ENCODE measurements around the gene THAP12.

DNA sequence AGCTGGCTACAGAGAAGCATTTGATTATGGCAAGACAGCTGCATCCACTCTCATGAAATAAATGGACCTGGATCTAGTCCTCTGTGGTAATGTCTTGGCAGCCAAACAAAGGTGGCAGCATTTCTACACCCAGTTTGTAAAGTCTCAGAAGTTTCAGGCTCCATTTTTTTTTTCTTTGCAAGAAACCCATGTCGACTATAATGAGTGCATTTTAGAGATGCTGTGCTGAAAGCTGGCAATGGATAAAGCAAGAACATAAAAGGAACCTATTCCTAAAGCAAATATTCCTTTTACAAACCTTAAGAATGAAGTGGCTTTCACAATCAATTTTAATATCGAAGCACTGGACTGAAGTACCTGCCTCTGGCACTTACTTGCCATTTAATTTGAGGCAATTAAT is 33.5 kb downstream of the THAP12 start:
- TF ChIP-seq CTCF (IDR thresholded peaks at IDR 0.05; ENCODE audit: low read depth, low read length, missing input control) (no peak), MAX (IDR thresholded peaks at IDR 0.05) (no peak), FOXA1 (IDR thresholded peaks at IDR 0.05) (no peak), YY1 (IDR thresholded peaks at IDR 0.05) (no peak), RAD21 (IDR thresholded peaks at IDR 0.05) (no peak), JUND (IDR thresholded peaks at IDR 0.05) (no peak), TAF1 (conservative IDR thresholded peaks at IDR 0.05) (no peak), ZBTB33 (IDR thresholded peaks at IDR 0.05) (no peak), HNF4G (IDR thresholded peaks at IDR 0.05) (no peak)
- TF ChIP-seq, protein P1, sequence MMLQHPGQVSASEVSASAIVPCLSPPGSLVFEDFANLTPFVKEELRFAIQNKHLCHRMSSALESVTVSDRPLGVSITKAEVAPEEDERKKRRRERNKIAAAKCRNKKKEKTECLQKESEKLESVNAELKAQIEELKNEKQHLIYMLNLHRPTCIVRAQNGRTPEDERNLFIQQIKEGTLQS (IDR thresholded peaks at IDR 0.05): no peak
- TF ChIP-seq, protein P2, sequence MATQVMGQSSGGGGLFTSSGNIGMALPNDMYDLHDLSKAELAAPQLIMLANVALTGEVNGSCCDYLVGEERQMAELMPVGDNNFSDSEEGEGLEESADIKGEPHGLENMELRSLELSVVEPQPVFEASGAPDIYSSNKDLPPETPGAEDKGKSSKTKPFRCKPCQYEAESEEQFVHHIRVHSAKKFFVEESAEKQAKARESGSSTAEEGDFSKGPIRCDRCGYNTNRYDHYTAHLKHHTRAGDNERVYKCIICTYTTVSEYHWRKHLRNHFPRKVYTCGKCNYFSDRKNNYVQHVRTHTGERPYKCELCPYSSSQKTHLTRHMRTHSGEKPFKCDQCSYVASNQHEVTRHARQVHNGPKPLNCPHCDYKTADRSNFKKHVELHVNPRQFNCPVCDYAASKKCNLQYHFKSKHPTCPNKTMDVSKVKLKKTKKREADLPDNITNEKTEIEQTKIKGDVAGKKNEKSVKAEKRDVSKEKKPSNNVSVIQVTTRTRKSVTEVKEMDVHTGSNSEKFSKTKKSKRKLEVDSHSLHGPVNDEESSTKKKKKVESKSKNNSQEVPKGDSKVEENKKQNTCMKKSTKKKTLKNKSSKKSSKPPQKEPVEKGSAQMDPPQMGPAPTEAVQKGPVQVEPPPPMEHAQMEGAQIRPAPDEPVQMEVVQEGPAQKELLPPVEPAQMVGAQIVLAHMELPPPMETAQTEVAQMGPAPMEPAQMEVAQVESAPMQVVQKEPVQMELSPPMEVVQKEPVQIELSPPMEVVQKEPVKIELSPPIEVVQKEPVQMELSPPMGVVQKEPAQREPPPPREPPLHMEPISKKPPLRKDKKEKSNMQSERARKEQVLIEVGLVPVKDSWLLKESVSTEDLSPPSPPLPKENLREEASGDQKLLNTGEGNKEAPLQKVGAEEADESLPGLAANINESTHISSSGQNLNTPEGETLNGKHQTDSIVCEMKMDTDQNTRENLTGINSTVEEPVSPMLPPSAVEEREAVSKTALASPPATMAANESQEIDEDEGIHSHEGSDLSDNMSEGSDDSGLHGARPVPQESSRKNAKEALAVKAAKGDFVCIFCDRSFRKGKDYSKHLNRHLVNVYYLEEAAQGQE (IDR thresholded peaks at IDR 0.05): no peak

Measured in liver (tissue), 3 donors.